ENCODE measurements around the gene BARX1.

GRCh38 chr9:93976973-93977372, 21.8 kb upstream of the BARX1 start:
- TF ChIP-seq ZNF24 (IDR thresholded peaks at IDR 0.05) (no peak), CHD1 (IDR thresholded peaks at IDR 0.05; ENCODE audit: low read depth, low read length) (no peak)
- TF ChIP-seq, protein P1, sequence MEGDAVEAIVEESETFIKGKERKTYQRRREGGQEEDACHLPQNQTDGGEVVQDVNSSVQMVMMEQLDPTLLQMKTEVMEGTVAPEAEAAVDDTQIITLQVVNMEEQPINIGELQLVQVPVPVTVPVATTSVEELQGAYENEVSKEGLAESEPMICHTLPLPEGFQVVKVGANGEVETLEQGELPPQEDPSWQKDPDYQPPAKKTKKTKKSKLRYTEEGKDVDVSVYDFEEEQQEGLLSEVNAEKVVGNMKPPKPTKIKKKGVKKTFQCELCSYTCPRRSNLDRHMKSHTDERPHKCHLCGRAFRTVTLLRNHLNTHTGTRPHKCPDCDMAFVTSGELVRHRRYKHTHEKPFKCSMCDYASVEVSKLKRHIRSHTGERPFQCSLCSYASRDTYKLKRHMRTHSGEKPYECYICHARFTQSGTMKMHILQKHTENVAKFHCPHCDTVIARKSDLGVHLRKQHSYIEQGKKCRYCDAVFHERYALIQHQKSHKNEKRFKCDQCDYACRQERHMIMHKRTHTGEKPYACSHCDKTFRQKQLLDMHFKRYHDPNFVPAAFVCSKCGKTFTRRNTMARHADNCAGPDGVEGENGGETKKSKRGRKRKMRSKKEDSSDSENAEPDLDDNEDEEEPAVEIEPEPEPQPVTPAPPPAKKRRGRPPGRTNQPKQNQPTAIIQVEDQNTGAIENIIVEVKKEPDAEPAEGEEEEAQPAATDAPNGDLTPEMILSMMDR (IDR thresholded peaks at IDR 0.05 in 2 of 3, conservative IDR thresholded peaks at IDR 0.05 in 1 of 3; ENCODE audit: control insufficient read depth in 2 of 3, extremely low read depth in 1 of 3, insufficient read depth in 1 of 3, low read depth in 3 of 3, low read length in 3 of 3): no peak
